IPS-11a (cell line): ENCODE data around the gene MYH6.
A peak's percentile ranks its signal among the peaks of the same experiment; 100 is the strongest.

ENCODE experiments used
- H3K4me3 ChIP-seq: one replicate; pipeline ENCODE4 v1.5.1; 2013; ENCODE audit warnings: low read depth, low read length, control low read depth

Gene MYH6

GRCh38 chr14:23379366-23380196 is 28.5 kb downstream of the MYH6 start:
- no peak overlapping the region for H3K4me3 ChIP-seq

GRCh38 chr14:23378612-23379220 is 29.4 kb downstream of the MYH6 start:
- H3K4me3 ChIP-seq = no peak overlapping the region

- H3K4me3 ChIP-seq = no peak overlapping the region
Measured at GRCh38 chr14:23377573-23378563, 30.2 kb downstream of the MYH6 start.

GRCh38 chr14:23377198-23377550 is 30.9 kb downstream of the MYH6 start:
- H3K4me3 ChIP-seq = no peak overlapping the region

GRCh38 chr14:23376482-23377197 is 31.4 kb downstream of the MYH6 start, which contains the start of gene CMTM5:
Gene CMTM5, plus strand, starts transcription at chr14:23377046. Its CDS starts 206 bp downstream, at chr14:23377252.
- no peak within 1 kb of the TSS for H3K4me3 ChIP-seq

GRCh38 chr14:23375527-23376251 is 32.4 kb downstream of the MYH6 start:
- no peak overlapping the region for H3K4me3 ChIP-seq

- H3K4me3 ChIP-seq = no peak overlapping the region
Measured at GRCh38 chr14:23373041-23373440, 35.0 kb downstream of the MYH6 start.

GRCh38 chr14:23372509-23372908 is 35.6 kb downstream of the MYH6 start, which contains the start of gene IL25:
Gene IL25, plus strand, starts transcription at chr14:23372809.
- H3K4me3 ChIP-seq = no peak within 1 kb of the TSS

- H3K4me3 ChIP-seq = no peak overlapping the region
Measured at GRCh38 chr14:23371865-23372264, 36.2 kb downstream of the MYH6 start.

- H3K4me3 ChIP-seq = no peak overlapping the region
Measured at GRCh38 chr14:23370221-23370620, 37.9 kb downstream of the MYH6 start.

- peak overlapping the region; percentile 37 for H3K4me3 ChIP-seq
Measured at GRCh38 chr14:23366426-23366921, 41.6 kb downstream of the MYH6 start.

GRCh38 chr14:23365732-23366425 is 42.2 kb downstream of the MYH6 start:
- peak overlapping the region; percentile 65 for H3K4me3 ChIP-seq

GRCh38 chr14:23365036-23365731 is 42.9 kb downstream of the MYH6 start, which contains the start of gene EFS:
Gene EFS, minus strand, starts transcription at chr14:23365172. Its CDS starts 147 bp downstream, at chr14:23365025.
- H3K4me3 ChIP-seq = peak within 1 kb of the TSS; percentile 65

GRCh38 chr14:23364164-23365035 is 43.7 kb downstream of the MYH6 start:
- peak overlapping the region; percentile 65 for H3K4me3 ChIP-seq

GRCh38 chr14:23362200-23362599 is 45.9 kb downstream of the MYH6 start:
- no peak overlapping the region for H3K4me3 ChIP-seq

GRCh38 chr14:23361763-23362162 is 46.3 kb downstream of the MYH6 start:
- H3K4me3 ChIP-seq = no peak overlapping the region

GRCh38 chr14:23361320-23361719 is 46.8 kb downstream of the MYH6 start:
- H3K4me3 ChIP-seq = no peak overlapping the region
